HG03060 (cell line): Measurements from ENCODE around the gene SOBP.
"Not testable (repeated sequence)": the region's sequence is repeated elsewhere in the genome, so short reads cannot be mapped to it uniquely, and the experiment has no call there.

Experiments used
- ATAC-seq: cut with Tn5 transposase; IDR thresholded peaks from one replicate; pipeline ENCODE4 v1.9.1; 2021; ENCODE audit warnings: low read depth, moderate number of reproducible peaks; ENCODE audit not compliant: unreplicated experiment

Gene SOBP

DNA sequence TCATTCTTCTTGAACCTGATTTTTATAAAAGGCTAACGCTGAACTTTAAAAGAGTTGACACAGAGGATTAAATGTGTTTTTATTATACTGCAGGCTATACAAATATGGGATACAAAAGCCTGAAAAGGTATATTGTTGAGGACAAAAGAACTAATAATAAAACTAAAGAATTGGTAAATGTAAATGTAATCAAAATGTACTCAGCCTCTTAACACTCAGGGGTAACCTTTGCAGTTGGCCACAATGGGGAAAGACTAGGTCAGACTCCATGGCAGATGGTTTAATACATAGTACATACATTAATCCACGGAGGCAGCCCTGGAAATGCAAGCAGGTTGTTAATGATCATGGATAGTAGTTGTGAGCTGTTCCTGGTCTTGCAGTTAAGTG is 57.5 kb downstream of the SOBP start:
- no peak for ATAC-seq

DNA sequence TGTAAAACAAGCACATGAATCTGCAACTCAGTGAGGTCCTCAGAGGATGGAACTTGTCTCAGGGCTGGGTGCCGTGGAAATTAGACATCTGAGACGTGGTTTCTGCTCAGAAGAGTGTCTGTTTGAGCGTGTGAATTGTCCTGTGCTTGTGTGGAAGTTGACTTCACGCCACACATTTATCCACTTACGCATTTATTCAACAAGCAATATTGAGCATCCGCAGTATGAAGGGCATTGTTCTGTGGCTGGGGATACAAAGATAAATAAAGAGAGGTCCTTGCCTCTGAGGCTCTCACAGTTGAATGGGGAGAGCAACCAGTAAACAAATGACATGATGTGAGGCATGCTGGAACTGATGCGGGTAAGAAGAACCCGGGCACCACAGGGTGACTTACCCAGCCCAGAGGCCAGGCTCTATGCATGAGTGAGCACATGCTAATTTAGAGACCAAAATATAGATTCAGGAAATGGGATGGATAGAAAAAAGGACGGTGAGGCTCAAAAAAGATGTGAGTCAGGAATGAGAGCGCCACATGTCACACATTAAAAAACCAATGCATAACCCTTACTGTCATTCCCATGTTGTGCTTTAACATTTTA is 60.4 kb downstream of the SOBP start:
- no peak for ATAC-seq

DNA sequence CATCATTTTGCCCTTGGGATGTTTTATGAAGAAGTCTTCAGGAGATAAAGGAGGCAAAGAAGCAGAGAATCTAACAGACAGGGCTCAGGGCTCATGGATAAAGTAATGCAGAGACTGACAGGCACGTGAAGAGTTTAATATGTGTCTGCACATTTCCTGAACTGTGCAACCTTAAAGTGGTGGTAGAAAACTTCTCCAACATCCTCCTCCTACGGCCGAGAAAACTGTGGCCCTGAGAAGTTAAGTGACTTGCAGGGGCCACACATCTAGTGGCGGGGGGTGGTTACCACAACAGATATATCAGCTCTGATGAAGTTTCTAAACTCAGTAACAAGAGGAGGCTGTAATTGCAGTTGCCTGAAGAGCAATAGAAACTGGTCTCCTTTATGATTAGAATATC is 61.0 kb downstream of the SOBP start:
- ATAC-seq = no peak

GRCh38 chr6:107553121-107553520 is 63.2 kb downstream of the SOBP start:
- not testable (repeated sequence) for ATAC-seq

DNA sequence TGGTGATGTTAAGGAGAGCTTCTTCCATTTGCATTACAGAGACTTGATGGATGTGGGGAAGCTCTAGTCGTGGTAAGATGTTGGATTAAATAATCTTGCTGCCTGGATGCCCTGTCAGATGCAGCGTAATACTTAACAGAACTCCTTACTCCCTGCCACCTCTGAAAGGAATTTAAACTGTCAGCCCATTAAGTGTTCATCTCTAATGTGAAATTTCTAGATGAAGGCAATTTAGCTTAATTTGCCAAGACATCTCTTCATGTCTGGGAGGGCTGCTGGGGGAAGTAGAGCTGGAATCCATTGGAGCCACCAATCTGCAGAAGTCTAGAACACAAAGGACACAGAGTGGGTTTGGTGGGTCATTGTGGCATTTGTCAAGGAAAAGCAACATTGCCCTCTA is 64.4 kb downstream of the SOBP start:
- ATAC-seq = no peak

DNA sequence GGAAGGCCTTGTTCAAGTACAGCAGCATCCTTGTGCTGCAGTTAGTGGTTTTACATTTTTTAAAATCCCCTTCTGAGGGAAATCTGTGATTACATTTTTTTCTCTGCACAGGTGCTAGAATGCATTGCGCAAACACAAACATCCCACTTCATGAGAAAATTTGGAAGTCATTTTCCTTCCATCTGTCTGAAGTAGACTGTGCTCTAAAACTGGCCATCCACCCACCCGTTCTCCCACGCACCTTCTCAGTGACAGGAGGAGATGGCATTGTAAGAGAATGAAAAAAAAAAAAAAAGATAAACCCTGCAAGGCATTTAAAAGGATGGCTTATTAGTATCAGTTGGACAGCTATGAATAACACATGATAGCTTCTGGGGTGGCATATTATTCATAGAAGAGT is 65.0 kb downstream of the SOBP start:
- ATAC-seq = no peak

GRCh38 chr6:107555449-107555848 is 65.5 kb downstream of the SOBP start:
- ATAC-seq = no peak

- no peak for ATAC-seq
Measured at GRCh38 chr6:107556082-107556481, 66.2 kb downstream of the SOBP start.

DNA sequence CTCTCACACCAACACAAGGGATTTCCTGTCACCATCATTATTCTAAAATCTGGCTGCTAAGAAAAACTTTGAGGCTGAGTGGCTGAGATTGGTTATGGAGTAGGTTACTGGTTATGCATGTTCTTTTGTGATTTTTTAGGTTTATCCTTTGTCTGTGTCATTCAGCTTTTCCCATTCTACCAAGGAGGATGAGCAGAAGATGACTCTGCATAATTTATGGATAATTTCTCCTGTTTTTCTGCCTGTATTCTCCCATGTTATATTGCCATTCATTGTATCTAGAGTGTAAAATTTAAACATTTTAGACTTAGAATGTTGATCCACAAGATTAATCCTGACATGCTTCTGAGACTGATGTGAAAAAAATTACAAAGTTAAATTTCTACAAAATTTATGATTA is 67.8 kb downstream of the SOBP start:
- ATAC-seq = no peak

- ATAC-seq = no peak
Measured at GRCh38 chr6:107560657-107561056, 70.7 kb downstream of the SOBP start.

DNA sequence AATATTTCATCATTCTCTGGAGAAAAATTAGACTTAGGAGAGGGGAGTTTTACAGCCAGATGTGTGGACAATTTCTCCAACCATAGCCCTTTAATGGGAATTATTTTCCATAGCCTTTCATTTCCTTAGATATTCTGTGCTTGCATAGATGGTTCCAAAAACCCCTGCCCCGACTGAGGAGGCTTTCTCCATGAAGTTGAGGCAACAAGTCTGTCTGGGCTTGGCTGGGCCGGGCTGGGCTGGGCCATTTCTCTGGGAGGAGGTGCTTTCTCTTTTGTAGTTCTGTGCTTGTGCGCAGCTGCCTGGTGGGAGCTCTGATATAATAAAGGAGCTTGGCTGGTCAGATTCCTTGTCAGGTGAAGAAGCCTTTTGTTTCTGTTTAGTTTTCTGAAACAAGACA is 71.4 kb downstream of the SOBP start:
- no peak for ATAC-seq

GRCh38 chr6:107563694-107564588 is 74.0 kb downstream of the SOBP start:
- ATAC-seq = no peak

- ATAC-seq = no peak
Measured at GRCh38 chr6:107564589-107564951, 74.7 kb downstream of the SOBP start.

- no peak for ATAC-seq
Measured at GRCh38 chr6:107565165-107565723, 75.3 kb downstream of the SOBP start.

- no peak for ATAC-seq
Measured at GRCh38 chr6:107567643-107568042, 77.7 kb downstream of the SOBP start.

- no peak for ATAC-seq
Measured at GRCh38 chr6:107569473-107569872, 79.6 kb downstream of the SOBP start.

DNA sequence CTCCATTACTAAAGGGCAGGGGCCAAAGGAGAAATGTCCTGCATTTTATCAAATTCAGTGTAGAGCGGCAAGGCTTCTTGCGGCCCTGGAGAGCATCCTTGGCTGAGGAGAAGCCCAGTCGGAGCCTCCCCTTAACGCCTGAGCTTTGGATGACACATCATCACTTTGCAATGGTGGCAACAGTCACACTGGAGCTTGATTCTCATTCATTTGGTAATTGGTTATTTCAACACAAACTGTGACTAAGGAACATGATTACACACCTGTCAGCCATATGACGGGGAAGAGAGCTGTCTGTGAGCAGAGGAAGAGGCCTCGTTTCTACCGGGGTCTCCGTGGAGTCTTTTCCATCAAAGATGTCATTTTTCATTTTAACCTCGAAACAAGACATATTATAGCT is 81.4 kb downstream of the SOBP start:
- no peak for ATAC-seq

GRCh38 chr6:107572886-107573285 is 83.0 kb downstream of the SOBP start:
- no peak for ATAC-seq

GRCh38 chr6:107574856-107575255 is 84.9 kb downstream of the SOBP start:
- ATAC-seq = no peak

GRCh38 chr6:107576852-107577251 is 86.9 kb downstream of the SOBP start:
- no peak for ATAC-seq

DNA sequence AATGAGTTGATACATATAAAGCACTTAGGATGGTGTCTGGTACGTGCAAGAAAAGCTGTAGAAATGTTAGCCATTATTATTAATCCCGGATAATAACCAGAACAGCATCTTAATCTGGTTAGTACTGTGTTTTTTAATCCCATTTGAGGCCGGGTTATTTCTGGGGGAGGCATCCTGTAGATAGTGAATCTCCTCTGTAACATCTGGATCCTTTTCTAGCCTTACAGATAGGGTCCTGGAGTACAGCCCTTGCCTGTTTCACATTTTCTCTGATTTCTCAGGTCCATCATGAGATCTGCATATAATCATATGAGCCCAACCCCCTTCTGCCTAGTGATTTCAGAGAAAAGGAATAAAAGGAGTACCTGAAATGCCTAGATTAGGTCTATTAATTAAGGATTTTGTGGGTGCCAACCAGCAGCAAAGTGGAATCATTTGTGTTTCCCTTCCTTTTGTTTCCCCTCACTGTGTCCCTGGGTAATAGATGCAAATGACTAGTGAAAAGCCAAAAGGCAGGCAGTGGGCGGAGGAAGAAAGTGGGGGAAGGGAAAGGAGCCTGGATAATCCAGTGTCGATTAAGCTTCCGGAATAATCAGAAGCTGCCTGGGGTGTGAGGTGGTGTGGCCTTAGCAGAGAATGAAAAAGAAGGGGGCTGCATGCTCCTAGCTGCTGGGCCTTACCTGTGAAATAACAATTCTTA is 88.9 kb downstream of the SOBP start:
- no peak for ATAC-seq
